Neural cell (in vitro differentiated cells): ENCODE data around the gene OSBP2.

ENCODE experiments used
- CTCF ChIP-seq: fragments of 450-650 bp; IDR thresholded peaks from 2 replicates; pipeline ENCODE4 v1.5.1; 2014; ENCODE audit warnings: antibody characterized with exemption, mild to moderate bottlenecking, moderate library complexity; ENCODE audit not compliant: poor library complexity, severe bottlenecking
- EP300 ChIP-seq: fragments of 450-650 bp; conservative IDR thresholded peaks from 2 replicates; pipeline ENCODE4 v1.6.1; 2014; ENCODE audit warnings: antibody characterized with exemption, mild to moderate bottlenecking, moderate library complexity; ENCODE audit not compliant: poor library complexity, severe bottlenecking
- EZH2 ChIP-seq: fragments of 200-600, 300-800 bp; shearing (Covaris generic), sonication (generic); IDR thresholded peaks from 2 replicates; pipeline ENCODE4 v1.6.1; 2014; ENCODE audit warnings: antibody characterized with exemption, low read length, borderline replicate concordance, mild to moderate bottlenecking; ENCODE audit not compliant: insufficient read depth, poor library complexity, severe bottlenecking
- MXI1 ChIP-seq: fragments of 450-650 bp; conservative IDR thresholded peaks from 2 replicates; pipeline ENCODE4 v1.6.1; 2014; ENCODE audit warnings: antibody characterized with exemption, mild to moderate bottlenecking; ENCODE audit not compliant: poor library complexity, severe bottlenecking
- POLR2AphosphoS5 ChIP-seq: IDR thresholded peaks from 2 replicates; pipeline ENCODE4 v1.6.1; 2012
- RAD21 ChIP-seq: fragments of 450-650 bp; conservative IDR thresholded peaks from 2 replicates; pipeline ENCODE4 v1.6.1; 2014; ENCODE audit warnings: antibody characterized with exemption, mild to moderate bottlenecking, moderate library complexity
- SMC3 ChIP-seq: fragments of 450-650 bp; conservative IDR thresholded peaks from 2 replicates; pipeline ENCODE4 v1.6.1; 2014; ENCODE audit warnings: antibody characterized with exemption, mild to moderate bottlenecking, moderate library complexity; ENCODE audit not compliant: poor library complexity
- TAF1 ChIP-seq: IDR thresholded peaks from 2 replicates; pipeline ENCODE4 v1.6.1; 2012; ENCODE audit warnings: low read depth
- TF ChIP-seq, protein P1 (sequence below): IDR thresholded peaks from 2 replicates; pipeline ENCODE4 v1.6.1; 2012; ENCODE audit warnings: borderline replicate concordance

DNA sequence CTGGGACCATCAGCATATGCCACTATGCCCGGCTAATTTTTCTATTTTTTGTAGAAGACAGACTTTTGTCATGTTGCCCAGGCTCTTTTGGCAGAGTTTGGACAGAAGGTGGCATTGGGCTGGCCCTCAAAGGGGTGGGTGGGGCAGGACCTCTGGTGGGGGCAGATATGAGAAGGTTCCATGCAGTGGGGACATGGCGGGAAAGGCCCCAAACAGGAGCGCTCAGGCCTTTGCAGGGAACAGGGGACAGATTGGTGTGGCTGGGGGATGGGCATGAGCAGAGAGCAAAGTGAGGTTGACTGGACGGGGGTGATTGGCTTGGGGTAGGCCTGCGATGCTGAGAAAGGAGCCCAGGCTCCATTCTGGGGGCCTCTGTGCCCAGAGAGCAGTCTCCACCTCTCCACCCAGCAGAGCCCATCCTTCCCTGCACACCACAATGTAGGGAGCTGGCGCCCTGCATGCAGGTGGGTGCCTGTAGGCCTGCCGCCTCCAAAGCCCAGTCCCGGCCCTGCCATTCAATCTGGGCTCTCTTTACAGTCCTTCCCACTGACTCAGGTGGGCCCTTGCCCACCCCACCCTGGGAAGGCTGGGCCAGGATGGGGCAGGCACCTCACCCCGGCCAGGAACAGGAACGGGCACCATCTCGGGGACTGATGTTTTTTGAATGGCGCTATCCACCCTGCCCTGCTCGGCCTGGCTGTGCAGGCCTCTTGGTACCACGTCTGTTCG, 175.2 kb downstream of the OSBP2 start:
- TF ChIP-seq CTCF (no peak), EP300 (no peak), TAF1 (no peak), POLR2AphosphoS5 (no peak), EZH2 (no peak), RAD21 (no peak), SMC3 (no peak), MXI1 (no peak)
- TF ChIP-seq, protein P1, sequence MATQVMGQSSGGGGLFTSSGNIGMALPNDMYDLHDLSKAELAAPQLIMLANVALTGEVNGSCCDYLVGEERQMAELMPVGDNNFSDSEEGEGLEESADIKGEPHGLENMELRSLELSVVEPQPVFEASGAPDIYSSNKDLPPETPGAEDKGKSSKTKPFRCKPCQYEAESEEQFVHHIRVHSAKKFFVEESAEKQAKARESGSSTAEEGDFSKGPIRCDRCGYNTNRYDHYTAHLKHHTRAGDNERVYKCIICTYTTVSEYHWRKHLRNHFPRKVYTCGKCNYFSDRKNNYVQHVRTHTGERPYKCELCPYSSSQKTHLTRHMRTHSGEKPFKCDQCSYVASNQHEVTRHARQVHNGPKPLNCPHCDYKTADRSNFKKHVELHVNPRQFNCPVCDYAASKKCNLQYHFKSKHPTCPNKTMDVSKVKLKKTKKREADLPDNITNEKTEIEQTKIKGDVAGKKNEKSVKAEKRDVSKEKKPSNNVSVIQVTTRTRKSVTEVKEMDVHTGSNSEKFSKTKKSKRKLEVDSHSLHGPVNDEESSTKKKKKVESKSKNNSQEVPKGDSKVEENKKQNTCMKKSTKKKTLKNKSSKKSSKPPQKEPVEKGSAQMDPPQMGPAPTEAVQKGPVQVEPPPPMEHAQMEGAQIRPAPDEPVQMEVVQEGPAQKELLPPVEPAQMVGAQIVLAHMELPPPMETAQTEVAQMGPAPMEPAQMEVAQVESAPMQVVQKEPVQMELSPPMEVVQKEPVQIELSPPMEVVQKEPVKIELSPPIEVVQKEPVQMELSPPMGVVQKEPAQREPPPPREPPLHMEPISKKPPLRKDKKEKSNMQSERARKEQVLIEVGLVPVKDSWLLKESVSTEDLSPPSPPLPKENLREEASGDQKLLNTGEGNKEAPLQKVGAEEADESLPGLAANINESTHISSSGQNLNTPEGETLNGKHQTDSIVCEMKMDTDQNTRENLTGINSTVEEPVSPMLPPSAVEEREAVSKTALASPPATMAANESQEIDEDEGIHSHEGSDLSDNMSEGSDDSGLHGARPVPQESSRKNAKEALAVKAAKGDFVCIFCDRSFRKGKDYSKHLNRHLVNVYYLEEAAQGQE: no peak
